PC-3 (cell line): Measurements from ENCODE around the gene EPHA3.

Experiments used
- CTCF ChIP-seq: fragments of 300-600 bp; sonication (generic); conservative IDR thresholded peaks from 2 replicates; pipeline ENCODE4 v1.5.1; 2017; ENCODE audit warnings: antibody characterized with exemption, low read depth, mild to moderate bottlenecking, low read length
- EZH2phosphoT487 ChIP-seq: fragments of 300-600 bp; sonication (generic); IDR thresholded peaks from 2 replicates; pipeline ENCODE4 v1.6.1; 2018; ENCODE audit warnings: mild to moderate bottlenecking, antibody characterized with exemption, low read length, borderline replicate concordance

GRCh38 chr3:89246326-89246725 is 138.9 kb downstream of the EPHA3 start:
- TF ChIP-seq CTCF = peak; percentile 37
- TF ChIP-seq EZH2phosphoT487 = no peak
